ENCODE data around the gene SCN10A. TPM values are rescaled to one million over a fixed set of nuclear protein-coding genes. Genes with fewer than 3 reads are reported as not detected.

Gene SCN10A
- total RNA-seq, 1 donor from 2014 or later = not detected

DNA sequence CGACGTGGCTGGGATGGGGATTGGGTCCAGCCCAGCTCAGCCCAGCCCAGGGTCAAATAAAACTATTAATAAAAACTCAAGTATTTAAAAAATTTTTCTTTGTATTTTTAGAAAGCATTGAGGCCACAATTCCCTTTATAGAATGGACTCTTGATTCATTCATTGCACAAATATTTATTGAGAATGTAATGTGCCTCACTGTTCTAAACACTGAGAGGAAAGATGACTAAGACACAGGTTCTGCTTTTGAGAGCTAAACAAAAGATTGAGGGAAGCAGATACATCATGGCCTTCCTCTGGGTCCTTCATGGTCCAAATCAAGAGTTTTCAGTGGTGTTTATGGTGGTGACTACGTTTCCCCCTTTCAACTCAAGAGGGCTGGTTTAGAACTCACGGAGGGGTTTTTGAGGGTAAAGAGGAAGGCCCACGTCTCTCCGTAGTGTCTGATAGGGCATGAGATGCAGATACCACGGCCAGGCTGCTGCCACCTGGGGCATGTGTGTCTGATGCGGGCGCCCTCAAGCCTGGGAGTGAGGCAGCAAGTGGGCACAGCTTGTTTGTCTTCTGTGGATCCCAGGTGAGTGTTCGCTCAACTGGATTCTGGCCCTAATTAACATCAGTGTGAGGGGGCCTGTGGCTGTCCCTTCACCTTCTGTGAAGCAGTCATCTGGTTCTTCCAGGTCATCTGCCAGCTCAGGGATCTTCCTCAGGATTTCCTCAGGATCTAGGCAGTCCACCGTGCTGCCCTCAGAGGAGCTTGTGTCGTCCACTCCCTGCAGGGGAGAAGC lies 93.0 kb downstream of the SCN10A start:
- DNase-seq (ENCODE audit: extremely low read depth, low read depth, low spot score) = peak; percentile 63

DNA sequence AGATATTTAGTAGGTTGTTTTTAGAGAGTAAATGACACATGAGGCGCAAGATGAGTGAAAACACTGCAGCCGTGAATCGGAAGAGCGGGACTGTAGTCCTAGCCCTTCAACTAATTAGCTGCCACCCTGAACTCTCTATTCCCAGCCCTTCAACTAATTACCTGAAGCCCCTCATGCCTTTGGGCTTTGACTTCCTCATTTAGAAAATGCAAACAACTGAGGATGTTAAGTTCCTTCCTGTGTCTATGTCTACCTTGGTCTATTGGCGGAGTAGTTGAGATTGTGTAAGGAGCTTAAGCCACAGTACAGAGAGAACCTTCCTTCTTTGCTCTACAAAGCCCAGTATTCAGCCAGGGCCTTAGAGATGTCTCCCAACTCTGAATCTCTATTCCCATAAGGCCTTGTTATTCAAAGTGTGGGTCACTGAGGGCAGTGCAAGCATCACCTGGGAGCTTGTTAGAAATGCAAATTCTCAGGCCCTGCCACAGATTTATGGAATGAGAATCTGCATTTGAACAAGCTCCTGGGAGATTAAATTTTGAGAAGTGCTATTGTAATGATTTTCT lies 94.7 kb downstream of the SCN10A start:
- DNase-seq (ENCODE audit: extremely low read depth, low read depth, low spot score) = no peak

DNA sequence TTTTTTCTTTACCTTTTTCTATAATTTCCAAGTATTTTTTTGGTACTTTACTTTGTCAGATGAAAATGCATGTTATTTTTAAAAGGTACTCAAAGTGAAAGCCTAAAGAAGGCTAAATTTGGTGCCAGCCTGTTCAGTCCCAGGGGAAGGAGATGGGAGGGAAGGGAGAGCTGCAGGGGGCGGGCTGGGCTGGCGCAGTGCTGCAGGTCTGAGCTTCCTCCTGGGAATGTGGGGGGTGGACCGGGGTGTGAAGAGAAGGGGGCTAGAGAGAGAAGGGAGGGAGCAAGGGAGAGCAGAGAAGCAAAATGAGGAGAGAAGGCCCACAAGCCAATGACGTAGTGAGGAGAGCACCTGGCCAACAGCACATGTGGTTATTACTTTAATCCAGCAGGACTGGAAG lies 95.6 kb downstream of the SCN10A start:
- no peak for DNase-seq (ENCODE audit: extremely low read depth, low read depth, low spot score)

DNA sequence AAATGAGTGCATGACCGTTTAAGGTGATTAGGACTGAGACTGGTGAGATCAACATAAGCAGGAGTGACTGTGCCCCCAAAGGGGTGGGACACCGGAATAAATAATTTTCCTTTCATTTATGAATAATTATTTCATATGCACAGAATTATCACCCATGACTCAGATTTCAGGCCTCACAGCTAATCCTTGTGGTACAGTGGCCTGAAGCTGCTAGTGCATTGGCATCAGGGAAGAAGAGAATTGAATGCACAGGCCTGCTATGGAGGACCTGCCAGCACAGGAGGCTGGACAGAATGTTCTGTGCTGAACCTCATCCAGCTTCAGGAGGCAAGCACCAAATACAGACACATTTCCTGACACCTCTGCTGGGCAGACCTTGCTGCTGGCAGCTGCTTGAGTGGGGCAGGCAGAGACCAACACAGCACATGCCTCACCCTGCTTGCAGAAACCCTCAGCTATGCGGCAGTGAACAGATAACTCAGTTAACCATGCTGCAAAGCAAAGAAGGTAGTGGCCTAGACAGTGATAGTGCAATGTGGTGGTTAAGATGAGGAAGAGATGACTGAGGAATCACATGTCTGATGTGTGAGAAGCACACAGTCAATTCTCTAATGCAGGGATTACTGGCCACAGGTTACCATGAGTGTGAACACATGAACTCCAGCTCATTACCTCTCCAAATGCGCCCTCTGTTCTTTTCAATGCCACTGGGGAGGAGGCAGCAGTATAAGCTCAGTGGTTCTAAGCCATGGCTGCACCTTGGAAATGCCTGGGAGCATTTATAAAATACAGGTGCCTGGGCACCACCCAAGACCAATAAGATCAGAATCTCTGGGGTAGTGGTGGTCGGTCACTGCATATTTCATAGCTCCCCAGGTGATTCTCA lies 98.4 kb downstream of the SCN10A start:
- DNase-seq (ENCODE audit: extremely low read depth, low read depth, low spot score) = no peak

DNA sequence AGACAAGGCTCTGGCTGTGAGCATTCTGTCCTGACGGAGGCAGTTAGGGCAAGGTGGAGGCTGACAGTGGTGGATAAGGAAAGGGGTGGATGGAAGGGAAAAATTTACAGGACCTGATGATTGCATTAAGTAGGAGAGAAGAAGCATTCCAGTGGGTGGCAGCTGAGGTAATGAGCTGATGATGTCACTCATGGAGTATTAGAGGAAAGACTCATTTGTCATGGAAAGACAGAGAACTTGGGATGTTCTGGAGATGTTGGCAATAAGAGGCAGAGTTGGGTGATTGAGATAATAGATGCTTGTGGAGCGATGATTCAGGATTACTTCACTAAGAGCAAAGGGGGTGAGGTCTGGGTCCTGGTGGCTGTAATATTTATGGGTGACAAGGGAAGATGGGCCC lies 102.9 kb downstream of the SCN10A start:
- no peak for DNase-seq (ENCODE audit: extremely low read depth, low read depth, low spot score)

DNA sequence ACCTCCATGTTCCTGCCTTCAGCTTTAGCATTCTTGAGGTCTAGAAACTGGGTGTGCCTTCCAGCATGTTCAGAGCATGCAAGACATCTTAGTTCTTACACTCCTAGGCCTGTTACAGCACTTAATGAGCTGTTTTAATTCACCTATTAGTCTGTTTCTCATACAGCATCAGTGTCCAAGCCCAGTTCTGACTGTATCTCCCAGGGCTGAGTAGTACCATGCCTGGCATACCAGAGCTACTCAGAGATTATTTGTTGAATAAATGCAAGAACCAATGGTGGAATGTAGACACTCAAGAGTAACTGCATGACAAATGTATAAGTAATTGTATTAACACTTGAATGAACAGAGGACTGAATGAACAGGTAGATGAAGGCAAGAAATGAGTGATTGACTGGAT lies 104.7 kb downstream of the SCN10A start:
- DNase-seq (ENCODE audit: extremely low read depth, low read depth, low spot score) = no peak

DNA sequence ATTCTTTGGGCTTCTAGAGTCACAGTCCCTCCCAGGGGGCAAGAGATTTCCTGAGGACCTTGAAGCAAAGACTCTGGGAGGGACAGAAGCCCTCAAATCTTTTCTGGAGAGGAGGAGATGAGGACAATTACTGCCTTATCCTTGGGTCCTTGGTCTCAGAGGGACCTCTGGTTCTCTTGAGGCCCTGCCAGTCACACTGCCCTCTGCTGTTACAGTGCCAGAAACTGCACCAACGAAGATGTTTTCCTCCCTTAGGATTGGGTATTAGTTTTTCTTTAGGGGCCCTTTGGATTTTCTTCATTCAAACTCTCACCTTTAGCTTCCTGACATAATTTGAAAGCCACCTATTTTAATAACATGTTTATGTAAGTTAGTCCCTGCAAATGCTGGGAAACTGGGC lies 108.3 kb downstream of the SCN10A start:
- no peak for DNase-seq (ENCODE audit: extremely low read depth, low read depth, low spot score)

DNA sequence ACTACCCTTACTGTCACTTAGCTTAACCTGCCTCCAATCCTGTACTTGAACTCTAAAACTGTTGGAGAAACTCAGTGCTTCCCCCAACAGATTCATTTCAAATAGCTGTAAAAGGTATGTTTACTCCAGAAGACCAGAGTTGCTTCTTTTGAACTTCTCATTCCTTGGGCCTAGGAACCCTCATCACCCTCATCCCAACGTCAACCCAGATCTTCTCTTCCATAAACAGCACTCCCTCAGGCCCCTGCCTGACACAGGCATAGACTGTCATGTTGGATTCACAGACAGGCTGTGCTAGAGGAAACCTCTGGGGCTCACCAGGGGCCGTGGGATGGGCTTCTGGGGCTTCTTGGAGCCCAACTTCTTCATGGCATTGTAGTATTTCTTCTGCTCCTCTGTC lies 109.1 kb downstream of the SCN10A start:
- DNase-seq (ENCODE audit: extremely low read depth, low read depth, low spot score) = no peak

DNA sequence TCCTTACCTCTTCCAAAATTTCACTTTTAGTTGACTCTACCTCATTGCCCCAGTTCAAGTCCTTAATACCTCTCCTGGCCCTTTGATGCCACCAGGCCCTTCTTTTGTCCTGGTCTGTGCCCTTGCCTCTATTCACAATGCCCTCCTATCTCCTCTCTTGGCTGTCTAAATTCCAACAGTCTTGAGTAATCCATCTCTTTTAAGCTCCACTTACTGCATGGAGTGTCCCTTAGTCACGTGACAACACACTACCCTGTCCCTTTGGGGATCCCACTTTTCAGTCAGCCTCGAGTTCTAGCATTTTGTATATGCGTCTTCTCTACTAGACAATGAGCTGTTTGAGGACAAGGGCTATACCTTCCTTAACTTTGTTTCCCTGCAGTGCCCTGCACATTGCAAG lies 113.8 kb downstream of the SCN10A start:
- no peak for DNase-seq (ENCODE audit: extremely low read depth, low read depth, low spot score)

DNA sequence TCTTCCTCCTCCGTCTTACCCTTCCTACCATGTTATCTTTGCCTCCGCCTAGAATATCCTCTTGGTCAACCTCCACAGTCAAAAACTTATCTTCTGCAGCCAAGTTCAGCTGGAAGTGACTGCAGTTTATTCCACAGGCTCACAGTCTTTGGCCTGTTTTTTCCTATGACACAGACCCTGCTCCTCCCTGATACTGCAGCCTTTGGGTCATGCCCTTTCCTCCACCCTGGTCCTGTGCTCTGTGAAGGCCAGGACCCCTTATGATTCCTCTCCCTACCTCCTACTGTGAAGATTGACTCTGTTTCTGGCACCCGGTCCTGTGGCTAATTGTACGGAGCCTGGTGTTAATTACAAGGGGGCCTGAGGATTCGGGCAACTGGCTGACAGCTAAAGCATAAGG lies 117.3 kb downstream of the SCN10A start:
- no peak for DNase-seq (ENCODE audit: extremely low read depth, low read depth, low spot score)

DNA sequence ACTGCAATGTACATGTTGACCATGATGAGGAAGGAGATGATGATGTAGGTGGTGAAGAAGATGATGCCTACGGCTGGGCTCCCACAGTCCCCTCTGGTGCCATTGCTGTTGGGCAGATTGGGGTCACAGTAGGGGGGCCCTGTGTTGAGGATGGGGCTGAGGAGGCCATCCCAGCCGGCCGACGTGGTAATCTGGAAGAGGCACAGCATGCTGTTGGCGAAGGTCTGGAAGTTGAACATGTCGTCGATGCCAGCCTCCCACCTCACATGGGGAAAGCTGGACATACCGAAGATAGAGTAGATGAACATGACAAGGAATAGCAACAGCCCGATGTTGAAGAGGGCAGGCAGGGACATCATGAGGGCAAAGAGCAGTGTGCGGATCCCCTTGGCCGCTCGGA lies 118.0 kb downstream of the SCN10A start:
- DNase-seq (ENCODE audit: extremely low read depth, low read depth, low spot score) = no peak

DNA sequence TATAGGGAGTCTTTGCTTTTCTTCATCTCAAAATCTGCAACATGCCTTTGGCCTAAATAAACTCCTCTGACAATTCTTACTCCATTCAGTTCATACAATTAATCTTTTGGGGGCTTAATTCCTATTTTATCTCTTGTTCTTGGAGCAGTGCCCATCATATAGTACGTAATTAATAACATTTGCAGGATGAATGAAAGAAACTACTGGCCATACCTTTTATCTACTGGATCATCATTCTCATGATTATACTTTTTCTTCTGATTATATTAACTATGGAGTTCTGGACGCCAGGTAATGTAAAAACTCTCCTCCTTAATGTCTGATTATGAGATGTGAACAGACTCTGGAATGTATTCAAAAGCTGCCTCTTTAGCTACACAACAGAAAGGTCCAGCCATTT lies 120.0 kb downstream of the SCN10A start:
- no peak for DNase-seq (ENCODE audit: extremely low read depth, low read depth, low spot score)

DNA sequence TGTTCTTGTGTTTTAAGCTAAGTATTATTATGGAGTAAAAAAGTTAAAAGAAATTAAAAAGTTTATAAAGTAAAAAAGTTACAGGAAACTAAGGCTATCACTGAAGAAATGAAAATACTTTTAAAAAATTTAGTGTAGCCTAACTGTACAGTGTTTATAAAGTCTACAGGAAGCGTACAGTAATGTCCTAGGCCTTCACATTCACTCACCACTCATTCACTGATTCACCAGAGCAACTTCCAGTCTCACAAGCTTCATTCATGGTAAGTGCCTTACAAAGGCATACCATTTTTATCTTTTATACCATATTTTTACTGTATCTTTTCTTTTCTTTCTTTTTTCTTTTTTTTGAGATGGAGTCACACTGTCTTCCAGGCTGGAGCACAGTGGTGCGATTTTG lies 125.8 kb downstream of the SCN10A start:
- no peak for DNase-seq (ENCODE audit: extremely low read depth, low read depth, low spot score)

DNA sequence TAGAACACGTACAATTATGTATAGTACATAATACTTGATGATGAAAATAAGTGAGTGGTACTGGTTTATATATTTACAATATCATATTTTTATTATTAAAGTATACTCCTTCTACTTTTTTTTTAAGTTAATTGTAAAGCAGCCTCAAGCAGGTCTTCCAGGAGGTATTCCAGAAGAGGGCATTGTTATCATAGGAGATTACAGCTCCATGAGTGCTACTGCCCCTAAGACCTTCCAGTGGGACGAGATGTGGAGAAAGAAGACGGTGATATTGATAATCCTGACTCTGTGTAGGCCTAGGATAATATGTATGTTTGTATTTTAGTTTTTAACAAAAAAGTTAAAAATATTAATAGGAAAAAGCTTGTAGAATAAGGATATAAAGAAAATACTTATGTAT lies 126.2 kb downstream of the SCN10A start:
- no peak for DNase-seq (ENCODE audit: extremely low read depth, low read depth, low spot score)

DNA sequence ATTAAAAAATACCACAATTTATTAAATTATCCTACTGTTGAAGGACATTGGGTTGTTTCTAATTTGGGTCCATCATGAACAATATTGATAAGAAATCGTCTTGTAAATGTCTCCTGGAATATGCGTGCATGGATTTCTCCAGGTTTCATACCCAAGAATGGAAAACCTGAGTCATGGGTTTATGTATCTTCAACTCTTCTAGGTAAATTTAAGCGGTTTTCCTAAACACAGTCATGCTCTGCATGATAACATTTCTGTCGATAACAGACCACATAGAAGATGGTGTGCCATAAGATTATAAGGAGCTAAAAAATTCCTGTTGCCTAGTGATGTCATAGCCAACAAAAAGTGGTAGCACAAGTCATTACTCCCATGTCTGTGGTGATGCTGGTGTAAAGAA lies 126.7 kb downstream of the SCN10A start:
- no peak for DNase-seq (ENCODE audit: extremely low read depth, low read depth, low spot score)

DNA sequence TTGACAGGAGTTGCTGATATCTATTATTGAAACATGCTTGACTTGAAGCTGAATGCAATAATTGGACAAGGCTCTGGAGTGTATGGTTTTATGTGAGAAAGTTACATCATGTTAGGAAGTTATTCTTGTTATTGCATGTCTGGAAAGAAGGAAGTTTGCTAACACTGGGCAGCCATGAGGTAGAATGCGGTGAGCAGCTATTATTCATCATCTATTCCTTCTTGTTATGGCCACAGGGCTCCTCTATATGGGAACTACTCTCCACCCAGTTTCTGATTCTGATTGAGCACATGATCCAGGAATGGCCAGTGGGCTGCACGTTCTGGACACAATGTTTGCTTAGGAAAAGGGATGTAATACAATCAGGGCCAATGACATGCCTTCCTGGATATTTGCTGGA lies 128.7 kb downstream of the SCN10A start:
- no peak for DNase-seq (ENCODE audit: extremely low read depth, low read depth, low spot score)

DNA sequence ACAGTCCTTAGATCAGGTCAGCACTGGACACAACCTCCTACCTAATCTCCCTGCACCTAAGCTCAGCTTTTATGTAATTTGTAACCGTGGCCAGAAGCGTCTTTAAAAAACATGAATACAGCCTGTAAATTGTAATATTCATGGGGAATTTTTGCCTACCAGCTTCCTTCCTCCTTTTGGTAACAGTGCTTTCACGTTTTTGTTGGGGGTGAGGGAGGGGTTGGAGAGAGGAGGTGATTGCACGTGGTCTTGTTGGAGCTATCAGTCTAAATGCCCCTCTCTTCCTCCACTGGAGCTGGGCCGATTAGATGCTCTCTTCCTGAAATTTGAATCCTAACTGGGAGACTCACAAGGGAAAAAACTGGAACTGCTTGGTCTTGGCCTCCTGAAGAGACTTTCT lies 131.5 kb downstream of the SCN10A start:
- DNase-seq (ENCODE audit: extremely low read depth, low read depth, low spot score) = no peak

DNA sequence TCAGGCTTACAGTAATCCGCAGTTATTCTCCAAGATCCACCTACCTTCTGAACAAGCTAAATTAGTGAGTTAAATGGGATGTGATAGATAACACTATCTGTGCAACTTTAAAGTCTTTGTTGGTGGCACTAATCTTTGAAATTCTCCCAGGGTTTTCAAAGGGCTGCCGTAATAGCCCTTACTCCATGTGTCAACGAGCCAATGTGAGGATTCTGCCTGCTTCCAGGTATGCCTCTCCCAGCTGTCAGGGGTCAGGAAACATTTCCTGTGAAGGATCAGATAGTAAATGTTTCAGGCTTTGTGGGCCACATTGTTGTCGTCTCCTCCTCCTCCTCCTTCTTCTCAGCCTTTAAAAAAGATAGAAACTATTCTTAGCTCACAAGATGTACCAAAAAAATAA lies 146.3 kb downstream of the SCN10A start:
- no peak for DNase-seq (ENCODE audit: extremely low read depth, low read depth, low spot score)

DNA sequence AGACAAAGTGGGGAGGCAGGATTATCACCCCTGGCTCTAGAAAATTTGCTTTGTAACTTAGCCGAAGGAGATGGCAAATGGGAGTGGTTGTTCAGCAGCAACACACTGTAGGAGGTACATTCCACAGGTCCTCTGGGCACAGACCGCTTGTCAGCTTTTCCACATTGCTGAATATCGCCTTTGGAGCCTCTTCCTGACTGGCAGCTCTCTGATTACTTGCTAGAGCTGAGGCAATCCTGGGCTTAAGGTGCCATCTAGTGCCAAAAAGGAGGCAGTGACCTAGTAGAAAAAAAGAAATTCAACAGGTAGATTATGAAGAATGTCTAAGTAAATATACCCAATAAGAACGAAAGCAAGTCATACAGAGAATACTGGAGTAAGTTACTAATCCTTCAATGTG lies 153.5 kb downstream of the SCN10A start:
- no peak for DNase-seq (ENCODE audit: extremely low read depth, low read depth, low spot score)

DNA sequence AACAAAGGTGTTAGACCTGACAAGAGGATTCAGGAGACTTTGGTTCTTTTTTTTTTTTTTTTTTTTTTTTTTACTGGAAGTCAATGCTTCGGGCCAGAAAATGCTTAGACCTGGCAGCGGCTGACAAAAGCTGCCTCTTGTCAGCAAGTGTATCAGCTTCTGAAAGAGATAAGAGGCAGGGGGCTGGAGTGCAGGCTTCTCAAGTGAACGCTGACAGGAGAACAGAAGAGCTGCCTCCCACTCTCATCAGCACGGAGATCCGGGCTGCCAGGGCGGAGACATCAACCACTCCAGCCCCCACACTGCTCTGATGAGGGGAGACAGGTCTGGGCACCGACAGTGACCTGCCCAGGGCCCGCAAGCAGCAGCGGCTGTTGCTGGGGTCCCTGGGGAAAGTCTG lies 157.2 kb downstream of the SCN10A start:
- DNase-seq (ENCODE audit: extremely low read depth, low read depth, low spot score) = no peak

DNA sequence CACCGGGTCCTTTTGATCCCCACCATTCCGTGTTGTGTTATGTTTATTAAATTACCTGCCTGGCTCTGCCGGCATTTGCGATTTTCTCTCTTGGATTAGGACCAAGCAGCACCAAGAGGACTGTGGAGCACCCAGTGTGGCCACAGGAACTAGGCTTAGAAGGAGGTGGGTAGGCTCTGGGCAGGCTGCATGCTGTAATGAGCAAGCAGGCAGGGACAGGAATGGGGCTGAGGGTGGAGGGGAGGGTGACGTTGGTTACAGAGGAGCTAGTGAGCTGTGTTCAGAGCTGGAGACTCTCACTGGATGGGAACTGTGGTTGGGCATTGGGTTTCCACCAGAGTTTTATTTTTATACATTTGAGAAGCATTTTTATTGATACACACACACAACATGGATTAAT lies 158.6 kb downstream of the SCN10A start:
- no peak for DNase-seq (ENCODE audit: extremely low read depth, low read depth, low spot score)

Measured in glomerular endothelial cell (primary cell).